Lower leg skin (tissue), 3 donors: ENCODE results near the gene SLC35F2.

Source experiments
- CTCF ChIP-seq, 3 donors: fragments of 450-650 bp; IDR thresholded peaks; one replicate each; pipeline ENCODE4 v1.5.1; 2016; ENCODE audit warnings: antibody characterized with exemption in 3 of 3, mild to moderate bottlenecking in 3 of 3, moderate library complexity in 2 of 3
- POLR2A ChIP-seq, 2 donors: fragments of 450-650 bp; IDR thresholded peaks; one replicate each; pipeline ENCODE4 v1.6.1; 2016 to 2017; ENCODE audit warnings: antibody characterized with exemption in 2 of 2, mild to moderate bottlenecking in 1 of 2, moderate library complexity in 1 of 2

GRCh38 chr11:107842412-107843100, 16.0 kb downstream of the SLC35F2 start:
- TF ChIP-seq CTCF (IDR thresholded peaks at IDR 0.05) (no peak), POLR2A (IDR thresholded peaks at IDR 0.05) (no peak)
